HG02852 (cell line): Measurements from ENCODE around the gene MORC2.

ENCODE experiments used
- ATAC-seq: cut with Tn5 transposase; IDR thresholded peaks from one replicate; pipeline ENCODE4 v1.9.1; 2021; ENCODE audit warnings: mild to moderate bottlenecking, moderate library complexity; ENCODE audit not compliant: unreplicated experiment

MORC2 gene

DNA sequence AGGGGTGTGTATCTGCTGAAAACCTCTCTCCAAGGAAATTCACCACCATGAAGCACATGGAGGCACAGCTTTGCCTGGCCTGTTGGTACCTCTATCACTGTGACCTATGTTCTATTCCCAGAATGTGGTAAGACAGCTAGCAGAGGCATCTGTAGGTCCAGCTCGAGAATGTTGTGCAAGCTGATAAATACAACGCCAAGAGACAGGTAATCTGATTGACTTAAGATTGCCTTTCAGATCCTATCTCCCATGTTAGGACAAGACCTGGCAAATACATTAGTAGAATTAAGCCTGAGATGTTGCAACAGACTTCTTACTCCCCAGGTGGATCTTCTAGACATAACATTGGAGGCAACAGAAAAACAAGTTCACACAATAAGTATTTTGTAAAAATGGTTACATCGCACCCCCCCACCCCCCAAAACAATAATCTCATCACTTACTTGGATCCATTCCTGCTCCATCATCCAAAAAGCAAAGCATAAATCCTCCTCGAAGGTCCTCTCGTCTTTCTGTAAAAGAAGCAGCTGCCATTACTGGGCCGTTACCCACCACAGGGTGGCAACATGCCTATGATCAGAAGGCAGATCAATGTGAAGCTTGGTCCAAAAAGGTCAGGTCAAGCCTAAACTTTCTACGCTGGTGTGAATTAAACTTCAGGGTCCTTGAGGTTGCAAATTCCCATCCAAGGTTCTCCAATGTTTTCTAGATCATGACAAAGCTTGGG, 18.5 kb downstream of the MORC2 start:
- ATAC-seq = no peak

DNA sequence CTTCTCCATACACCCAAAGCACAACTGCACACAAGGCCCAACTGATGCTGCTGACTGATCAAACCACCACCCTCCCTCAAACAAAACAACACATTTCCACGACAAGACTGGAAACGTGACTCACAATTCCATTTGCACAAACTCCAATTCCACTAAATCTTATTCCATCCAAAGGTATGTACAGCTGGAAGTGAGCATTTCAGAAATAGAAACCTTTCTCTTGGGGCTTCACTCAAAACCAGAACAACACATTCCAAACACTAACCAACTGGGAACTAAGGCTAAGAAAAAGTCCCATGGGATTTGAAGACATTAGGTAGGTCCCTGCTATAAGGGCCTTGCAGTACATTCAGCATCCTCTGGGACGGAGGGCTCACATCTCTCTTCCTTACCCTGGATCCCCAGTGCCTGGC, 19.6 kb downstream of the MORC2 start:
- no peak for ATAC-seq

DNA sequence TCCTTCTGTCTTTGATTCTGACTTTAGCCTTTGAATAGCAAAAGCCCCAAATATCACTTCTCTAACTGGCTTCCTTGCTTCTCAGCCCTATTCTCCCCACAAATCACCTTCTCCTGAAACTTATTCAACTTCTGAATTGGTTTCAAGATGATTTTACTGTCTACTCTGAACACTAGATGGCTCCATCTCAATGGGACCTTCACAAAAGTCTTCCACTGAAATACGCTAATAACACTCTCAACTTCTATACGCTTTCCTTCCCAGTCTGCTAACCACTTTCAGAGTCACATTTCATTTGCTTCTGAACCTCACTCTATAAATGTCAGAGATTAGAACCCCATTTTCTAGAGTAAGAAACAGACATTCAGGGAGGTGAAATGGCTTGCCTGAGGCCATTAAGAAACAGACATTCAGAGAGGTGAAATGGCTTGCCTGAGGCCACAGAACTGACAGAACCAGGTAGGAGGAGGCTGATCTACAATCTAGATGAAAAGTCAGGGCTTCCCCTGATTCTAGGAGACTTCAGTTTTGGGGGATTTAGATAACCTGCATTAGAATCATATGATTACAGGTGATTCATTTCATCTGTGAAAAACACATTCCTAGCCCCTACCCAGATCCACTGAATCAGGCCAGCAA, 20.6 kb downstream of the MORC2 start:
- ATAC-seq = no peak

DNA sequence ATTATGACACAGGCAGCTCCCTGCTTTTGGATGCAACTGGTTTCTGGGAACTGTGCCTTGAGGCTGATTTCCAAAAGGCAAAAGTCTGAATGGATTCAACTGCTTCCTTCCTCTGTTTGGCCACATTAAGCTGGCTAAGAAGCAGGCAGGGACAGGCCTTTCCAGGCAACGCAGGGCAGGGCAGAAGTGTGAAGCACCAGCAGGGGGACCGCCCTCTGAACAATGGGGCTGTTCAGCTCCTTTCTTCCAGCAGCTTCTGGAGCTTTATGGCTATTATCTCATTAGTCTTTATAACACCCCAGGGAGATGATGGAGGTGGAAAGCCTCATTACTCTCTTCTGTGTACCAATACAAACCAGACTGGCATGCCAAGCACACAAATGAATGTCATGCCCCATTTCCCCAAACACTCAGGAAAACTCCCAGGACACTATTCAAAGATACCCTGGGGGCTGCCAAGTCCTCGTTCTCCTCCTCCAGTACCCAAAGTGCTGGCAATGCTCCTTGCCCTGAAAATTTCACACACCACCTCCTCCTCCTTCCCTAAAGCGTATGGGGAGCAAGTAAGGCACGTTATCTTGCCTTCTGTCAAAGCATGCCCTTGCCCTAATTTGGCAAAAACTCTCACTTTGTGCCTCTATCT, 21.3 kb downstream of the MORC2 start:
- no peak for ATAC-seq

DNA sequence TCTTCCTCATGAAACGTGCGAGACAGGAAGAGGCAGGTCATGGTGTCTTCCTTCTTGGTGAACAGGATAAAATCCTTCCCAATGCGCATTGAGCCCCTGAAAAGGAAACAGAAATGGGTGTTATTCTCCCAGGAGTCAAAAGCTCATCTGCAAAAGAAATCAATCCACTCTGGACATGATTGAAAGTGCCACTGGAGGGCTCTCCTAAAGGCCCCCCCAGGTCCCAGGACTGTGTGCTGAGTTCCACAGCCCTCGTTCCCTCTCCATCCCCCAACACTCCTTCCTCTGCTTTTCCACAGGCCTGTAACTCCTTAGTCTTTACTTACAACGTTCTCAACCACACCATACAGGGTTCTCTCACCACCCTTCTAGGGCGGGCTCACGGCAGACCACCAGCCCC, 22.2 kb downstream of the MORC2 start:
- ATAC-seq = no peak

DNA sequence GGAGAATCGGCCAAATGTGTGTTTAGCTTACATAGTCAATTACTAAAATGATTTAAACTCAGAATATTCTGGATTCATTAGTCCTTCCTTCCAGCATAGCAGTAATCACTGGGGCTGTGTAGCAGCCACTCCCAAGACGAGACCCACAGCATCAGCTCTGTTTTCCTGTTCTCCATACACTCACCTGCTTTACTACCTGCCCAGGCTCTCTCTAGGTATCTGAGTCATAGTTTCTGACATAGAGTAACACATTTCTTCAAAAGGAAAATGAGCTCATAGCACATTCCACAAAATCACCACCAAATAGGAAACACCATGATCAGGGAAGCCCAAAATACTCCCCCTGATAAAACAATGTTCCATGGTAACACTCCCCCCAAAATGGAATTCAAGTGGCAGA, 22.9 kb downstream of the MORC2 start:
- no peak for ATAC-seq

DNA sequence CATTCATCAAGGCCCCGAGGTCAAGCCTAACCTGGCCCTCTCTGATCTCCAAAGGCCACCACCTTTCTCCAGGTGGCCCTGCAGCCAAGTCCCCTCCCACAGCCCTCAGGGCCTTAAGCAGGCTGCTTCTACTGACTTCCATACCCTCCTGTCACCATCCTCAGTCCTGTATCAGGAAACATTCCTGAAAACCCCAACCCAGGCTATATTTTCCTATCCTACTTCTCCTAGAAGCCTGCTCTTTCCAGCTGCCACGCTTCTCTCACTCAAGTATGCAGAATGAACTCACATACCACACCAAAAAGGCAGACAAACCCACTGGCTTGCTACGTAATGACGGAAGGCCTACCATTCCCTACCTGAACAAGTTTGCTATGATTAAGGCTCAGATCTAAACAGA, 23.6 kb downstream of the MORC2 start:
- no peak for ATAC-seq

DNA sequence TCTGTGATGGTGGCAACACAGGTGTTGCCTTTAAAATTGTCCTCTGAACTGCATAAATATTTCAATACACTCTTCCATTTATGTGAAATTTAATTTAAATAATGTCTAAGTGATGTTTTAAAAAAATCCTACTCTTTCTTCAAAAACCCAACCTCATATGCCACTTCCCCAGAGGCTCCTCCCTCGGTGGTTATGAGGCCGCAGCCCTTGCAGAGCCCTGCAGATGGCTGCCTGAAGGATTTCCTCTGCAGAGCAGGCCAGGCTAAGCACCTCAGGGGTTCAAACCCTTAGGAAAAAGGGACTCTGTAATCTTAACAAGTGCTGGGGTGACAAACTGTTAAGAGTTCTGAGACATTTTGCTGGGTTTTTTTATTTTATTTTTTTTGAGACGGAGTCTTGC, 25.2 kb downstream of the MORC2 start:
- ATAC-seq = no peak

DNA sequence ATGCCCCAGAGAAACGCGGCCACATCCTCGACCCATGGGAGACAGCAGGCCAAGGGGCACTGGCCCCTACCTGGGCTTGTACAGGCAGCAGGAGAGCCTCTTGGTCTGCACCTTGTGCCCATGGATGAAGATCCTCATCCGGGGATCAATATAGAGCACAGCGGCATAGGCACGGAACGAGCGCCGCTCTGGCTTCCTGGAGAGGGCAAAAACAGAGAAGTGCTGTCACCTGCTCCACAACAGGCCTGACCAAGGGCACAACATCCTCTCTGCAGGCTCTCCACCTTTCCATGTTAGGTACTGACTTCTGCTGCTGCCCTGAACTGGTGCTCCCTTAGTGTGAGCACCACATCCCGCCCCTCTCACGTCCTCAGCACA, 27.2 kb downstream of the MORC2 start:
- no peak for ATAC-seq

DNA sequence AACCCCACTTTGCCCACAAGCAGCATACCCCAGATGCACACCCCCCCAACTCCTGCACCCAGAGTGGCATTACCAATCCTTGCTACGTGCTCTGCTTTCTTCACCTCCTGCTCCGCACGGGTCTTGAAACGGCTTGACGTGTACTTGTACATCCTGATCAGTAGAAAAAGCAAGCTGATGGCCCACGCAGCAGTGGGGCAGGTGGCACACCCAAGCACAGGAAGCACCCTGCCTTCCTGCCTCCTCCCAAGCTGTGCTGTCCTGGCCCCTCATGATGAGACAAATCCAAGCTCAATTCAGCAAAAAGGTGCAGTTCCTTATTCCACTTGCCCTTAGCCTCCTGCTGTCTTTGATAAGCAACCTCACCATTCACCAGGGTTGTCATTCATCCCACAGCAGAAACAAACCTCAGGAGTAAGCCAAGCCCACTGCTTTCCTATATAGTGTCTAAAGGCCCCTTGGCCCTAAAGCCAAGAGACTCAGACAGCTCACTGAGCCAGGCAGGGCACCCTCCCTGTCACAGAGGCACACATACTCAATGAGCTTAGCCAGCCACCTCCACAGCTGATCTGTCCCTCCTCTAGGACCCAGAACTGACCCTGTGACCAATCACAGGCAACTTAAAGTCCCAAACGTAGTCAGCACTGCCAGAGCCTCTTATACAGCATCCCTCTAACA, 27.8 kb downstream of the MORC2 start:
- no peak for ATAC-seq

DNA sequence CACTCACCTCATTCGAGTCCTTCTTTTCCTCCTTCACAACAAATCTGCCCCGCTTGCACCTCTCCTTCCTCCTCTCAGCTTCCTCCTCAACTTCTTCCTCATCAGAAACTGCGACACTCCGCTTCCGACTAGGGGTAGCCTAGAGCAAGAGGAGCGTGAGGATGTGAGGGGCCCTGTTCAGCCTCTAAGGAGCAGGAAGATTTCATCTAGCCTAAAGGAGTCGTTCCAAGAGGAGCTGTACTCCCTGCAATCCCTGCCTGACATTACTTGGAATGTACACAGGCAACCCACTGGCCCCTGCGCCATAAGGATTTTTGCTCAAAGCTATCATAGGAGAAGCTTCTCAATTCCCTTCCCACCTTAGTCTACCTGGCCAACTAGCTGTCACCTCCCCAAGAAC, 34.5 kb downstream of the MORC2 start:
- ATAC-seq = no peak

DNA sequence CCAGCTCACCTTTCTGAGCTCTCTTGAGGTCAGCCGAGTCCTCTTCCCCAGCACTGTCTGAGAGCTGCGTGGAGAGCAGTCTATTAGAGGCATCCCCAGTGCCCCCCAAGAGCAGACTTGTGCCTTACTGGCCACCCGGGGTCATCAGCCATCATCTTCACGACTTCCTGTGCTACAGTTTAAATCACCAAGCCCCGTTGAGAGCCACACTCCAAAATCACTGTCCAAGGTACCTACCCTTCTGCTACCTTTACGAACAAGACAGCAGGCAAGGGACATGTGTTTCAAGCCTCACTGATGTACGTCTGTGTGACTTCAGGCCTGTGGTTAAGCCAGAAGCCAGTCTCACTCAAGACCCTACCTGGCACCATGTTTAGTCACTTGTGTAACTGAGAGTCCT, 35.1 kb downstream of the MORC2 start:
- ATAC-seq = no peak

DNA sequence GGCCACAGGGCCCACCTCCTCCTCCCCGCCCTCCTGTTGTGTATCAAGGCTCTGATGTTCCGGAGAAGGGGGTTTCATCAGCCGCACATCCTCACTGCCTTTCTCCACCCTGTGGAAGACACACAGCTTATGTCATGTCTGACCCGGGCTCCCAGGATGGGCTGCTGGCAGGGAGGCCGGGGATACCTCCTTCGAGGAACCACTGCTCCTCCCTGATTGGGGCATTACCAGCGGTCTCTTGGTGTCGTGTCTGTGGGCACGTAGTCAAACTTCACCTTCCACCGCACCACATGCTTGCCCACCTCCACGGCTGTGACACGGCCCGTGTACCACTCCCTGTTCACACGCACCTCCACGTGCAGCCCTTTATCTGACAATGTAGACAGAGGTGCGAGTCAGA, 35.9 kb downstream of the MORC2 start:
- ATAC-seq = no peak

DNA sequence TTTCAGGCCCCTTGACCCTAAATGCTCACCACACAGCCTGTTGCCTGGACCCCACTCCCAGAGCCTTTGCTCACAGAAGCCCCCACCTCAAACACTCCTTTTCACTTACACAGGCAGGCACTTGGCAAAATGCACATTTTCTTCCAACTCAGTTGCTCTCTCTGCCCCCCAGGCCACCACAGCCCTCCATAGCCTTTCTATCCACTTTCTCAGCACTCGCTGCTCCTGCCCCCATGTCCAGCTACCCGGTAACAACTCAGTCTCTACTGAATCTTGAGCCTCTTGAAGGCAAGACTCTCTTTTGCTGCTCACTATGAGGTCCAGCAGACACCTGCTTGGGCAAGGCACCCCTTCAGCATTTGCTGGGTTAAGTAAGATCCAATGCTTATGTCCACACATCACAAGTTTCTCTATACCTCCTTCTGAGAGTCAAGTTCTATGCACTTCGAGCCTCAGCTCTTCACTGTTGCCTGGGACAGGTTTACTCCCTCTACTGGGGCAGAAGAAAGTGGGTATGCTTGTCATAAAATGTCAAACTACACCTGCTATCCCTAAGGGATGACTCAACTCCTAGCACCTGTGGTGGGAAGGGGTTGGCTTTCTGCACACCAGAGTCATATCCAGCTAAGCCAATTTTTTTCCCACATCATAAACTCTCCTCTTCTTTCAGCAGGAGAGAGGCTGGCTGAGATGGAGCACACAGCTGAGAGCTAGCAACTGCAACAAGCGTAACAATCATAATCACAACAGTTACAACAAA, 36.9 kb downstream of the MORC2 start:
- no peak for ATAC-seq

DNA sequence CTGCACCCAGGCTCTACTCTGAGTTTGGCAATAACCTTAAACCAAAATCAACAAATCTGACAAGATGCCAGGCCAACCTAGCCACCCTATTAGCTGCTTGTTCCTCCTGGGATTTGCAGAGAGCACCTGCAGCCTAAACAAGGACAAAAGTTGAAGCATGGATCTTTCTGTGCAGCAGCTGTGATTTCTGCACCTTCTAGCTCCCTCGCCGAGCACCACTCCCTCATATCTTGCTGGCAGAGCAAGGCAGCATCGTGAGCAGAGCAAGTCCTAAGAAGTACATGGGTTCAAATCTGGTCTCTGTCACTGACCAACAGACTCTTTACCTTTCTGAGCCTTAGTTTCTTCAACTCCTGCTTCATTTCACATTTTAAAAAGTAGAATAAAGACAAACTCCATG, 38.3 kb downstream of the MORC2 start:
- ATAC-seq = no peak

DNA sequence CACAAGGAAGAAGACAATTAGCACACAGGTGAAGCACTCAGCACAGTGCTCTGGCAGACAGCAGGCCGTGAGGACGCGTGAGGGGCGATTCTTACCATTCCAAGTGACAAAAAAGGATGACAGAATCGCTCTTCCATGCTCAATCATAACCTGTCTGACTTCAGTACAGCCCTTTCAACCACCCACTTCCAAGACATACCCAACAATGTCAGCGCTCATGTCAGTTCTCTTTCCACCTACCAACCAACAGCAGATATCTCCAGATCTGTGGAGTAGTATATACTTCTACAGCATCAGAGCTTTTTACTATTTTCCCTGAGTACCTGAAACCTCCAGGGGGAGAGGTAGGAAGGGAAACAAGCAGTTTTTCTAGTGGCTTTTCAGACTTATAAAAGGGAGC, 40.2 kb downstream of the MORC2 start:
- no peak for ATAC-seq

DNA sequence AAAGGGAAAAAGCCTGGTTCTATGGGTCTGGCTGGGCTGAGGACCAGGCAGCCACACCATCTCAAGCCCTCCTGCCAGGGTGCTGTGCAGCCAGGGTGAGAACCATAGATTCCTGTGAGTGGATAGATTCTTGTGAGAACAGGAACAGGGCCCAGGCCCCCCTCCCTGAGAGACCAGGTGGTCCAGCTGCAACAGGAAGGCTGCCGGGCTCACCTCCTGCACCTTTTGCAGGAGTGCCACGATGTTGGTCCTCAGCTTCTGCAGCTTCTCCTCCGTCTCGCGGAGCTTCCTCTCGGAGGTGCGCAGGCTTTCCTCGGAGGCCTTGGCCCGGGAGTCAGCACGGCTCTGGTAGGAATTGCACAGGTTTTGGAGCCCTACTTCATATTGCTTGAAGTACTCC, 40.8 kb downstream of the MORC2 start:
- ATAC-seq = no peak

DNA sequence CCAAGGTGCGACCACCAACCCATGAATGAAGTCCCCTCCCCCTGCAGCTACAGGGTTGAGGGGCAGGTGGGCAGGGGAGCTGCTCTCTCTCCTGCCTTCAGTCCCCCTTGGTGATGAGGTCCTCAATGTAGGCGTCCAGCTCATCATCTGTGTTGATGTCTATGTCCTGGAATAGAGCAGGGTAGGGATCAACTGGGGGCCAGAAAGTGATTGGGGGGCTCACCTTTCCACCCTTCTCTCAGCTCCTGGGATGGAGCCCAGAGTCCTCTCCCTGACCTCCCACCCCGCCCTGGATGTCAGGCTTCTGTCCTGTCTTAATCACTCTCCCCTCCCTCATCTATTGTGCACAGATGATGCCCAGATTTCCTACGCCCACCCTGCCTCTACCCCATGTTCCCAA, 41.9 kb downstream of the MORC2 start:
- ATAC-seq = no peak

DNA sequence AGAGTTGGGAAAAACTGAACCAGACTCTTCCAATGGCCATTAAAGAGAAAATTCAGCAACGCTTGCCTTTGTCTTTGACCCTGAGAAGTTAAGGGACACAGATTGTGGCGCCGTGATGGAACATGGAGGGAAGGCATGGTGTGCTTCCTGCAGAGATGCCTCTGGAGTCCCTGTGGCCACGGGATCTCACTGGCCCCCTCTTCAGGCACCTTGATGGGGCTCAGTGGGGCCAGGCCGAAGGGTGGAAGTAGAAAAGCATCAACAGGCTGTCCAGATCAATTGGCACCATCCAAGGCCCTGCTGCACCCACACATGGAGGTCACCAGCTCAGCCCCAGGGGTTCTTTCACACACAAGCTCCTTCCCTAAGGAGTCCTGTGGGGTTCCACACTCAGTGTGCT, 42.9 kb downstream of the MORC2 start:
- no peak for ATAC-seq

DNA sequence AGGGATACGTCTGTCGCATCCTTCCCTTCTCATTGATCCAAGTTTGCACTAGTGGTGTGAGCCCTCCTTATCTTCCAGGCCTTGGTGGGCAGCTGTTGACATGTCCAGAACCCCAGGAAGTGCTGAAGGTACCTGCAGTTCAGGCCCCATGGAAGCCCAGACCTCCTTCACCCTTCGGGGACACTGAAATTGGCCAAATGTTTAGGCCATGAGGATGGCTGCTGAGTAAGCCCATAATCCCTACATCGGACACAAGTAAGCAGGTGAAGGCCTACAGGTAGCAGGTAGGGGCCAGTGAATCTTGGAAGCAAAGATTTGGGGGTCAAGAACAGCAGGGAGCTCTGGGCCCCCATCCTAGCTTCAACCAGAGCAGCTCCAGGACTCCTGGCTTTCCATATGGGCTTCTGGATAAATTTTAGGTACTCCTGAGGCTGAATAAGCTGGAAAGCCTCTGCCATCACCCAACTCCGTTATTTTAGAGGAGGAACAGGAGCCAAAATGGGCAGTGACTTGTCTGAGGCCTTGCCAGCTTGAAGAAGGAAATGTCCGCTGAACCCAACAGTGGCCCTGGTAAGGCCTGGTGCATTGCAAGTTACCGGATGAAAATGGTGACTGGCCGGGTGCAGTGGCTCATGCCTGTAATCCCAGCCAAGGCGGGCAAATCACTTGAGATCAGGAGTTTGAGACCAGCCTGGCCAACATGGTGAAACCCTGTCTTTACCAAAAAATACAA, 45.2 kb downstream of the MORC2 start:
- no peak for ATAC-seq
